T-helper 2 cell treated with Interferon-gamma antibody and Interleukin-4, amounts not matched to agents 100 ng/mL and 5 ng/mL, for 36 hours (primary cell): ENCODE results near the gene MMEL1. TPM values are rescaled to one million over a fixed set of nuclear protein-coding genes. Genes with fewer than 3 reads are reported as not detected.

Experiments
- intact Hi-C: fragments of 100-400 bp; cut with micrococcal nuclease; formaldehyde crosslinking; loops from one replicate; pipeline ENCODE4 v1.15.1; 2023
- total RNA-seq: library from RNA; stranded (reverse); gene quantifications from 2 replicates; pipeline ENCODE4 v1.2.3, GENCODE V29; 2022

The MMEL1 gene
- total RNA-seq, 1 donor from 2014 or later: 0.95 TPM

- intact Hi-C loops: loop anchor here (1.0 kb wide), 3 partner anchors 57 to 231 kb away; partner anchors contain the start of genes PANK4, PEX10 and PRXL2B
Measured at GRCh38 chr1:2643414-2644077, 10.7 kb upstream of the MMEL1 start.

- intact Hi-C loops: loop anchor here (1.0 kb wide), 3 partner anchors 56 to 230 kb away; partner anchors contain the start of genes PANK4, PEX10 and PRXL2B
Measured at GRCh38 chr1:2642560-2643413, 10.0 kb upstream of the MMEL1 start.

- intact Hi-C loops: no loop called here
Measured at GRCh38 chr1:2642131-2642559, 9.3 kb upstream of the MMEL1 start.

- intact Hi-C loops: no loop called here
Measured at GRCh38 chr1:2641381-2642130, 8.7 kb upstream of the MMEL1 start.

- intact Hi-C loops: no loop called here
Measured at GRCh38 chr1:2640626-2641025, 7.8 kb upstream of the MMEL1 start.

- intact Hi-C loops: no loop called here
Measured at GRCh38 chr1:2639607-2640521, 7.0 kb upstream of the MMEL1 start.

- intact Hi-C loops: no loop called here
Measured at GRCh38 chr1:2639203-2639602, 6.4 kb upstream of the MMEL1 start.

- intact Hi-C loops: no loop called here
Measured at GRCh38 chr1:2638466-2639115, 5.8 kb upstream of the MMEL1 start.

GRCh38 chr1:2637442-2638145 lies 4.8 kb upstream of the MMEL1 start:
- intact Hi-C loops: no loop called here

- intact Hi-C loops: no loop called here
Measured at GRCh38 chr1:2636733-2637132, 3.9 kb upstream of the MMEL1 start.

- intact Hi-C loops: no loop called here
Measured at GRCh38 chr1:2635361-2636010, 2.7 kb upstream of the MMEL1 start.

- intact Hi-C loops: no loop called here
Measured at GRCh38 chr1:2633936-2634491, 1.2 kb upstream of the MMEL1 start.

- intact Hi-C loops: no loop called here
Measured at GRCh38 chr1:2633366-2633935, 635 bp upstream of the MMEL1 start.

- intact Hi-C loops: no loop called here
Measured at GRCh38 chr1:2632051-2632430, 775 bp downstream of the MMEL1 start.

- intact Hi-C loops: no loop called here
Measured at GRCh38 chr1:2631136-2632050, 1.4 kb downstream of the MMEL1 start.

- intact Hi-C loops: no loop called here
Measured at GRCh38 chr1:2630498-2631135, 2.2 kb downstream of the MMEL1 start.
